GM21723 (cell line): ENCODE results near the gene TEKTIP1.
"Not testable (repeated sequence)": the region's sequence is repeated elsewhere in the genome, so short reads cannot be mapped to it uniquely, and the experiment has no call there.

Experiments
- ATAC-seq: cut with Tn5 transposase; IDR thresholded peaks from one replicate; pipeline ENCODE4 v1.9.1; 2021; ENCODE audit warnings: mild to moderate bottlenecking, moderate library complexity; ENCODE audit not compliant: unreplicated experiment

Gene TEKTIP1

DNA sequence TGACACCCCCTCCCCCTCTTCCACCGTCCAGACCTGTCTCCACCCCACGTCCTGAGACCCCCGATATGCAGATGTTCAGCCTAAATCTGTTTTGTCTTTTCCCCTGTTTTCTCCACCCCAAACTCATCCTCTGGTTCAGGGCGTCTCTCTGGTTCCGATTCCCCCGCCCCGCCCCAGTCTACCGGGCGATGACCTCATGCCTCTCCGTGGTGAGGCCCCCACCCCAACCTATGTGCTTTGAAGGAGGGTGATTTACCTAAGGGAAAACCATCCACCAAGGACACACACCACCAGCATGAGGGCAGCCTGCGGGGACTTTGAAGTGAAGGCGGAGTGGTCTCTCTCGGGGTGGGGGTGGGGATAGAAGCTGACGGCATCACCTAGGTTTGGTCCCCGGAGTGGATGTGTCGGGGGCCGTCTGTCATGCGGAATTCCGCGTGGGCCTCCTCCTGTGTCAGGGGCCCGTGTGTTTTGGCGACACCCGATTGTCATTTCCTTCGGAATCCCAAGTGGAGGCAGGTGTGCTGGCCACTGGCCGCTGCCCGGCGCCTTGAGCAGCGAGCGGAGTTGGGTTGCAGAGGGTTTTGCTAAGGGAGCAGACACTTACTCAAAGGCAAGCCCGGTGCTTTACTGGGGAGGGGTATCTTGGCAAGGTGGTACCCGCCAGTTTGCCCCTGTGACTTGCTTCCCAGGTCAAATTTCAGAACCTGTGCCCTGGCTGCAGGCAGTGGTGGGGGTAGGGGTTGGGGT is 31.4 kb upstream of the TEKTIP1 start:
- no peak for ATAC-seq

DNA sequence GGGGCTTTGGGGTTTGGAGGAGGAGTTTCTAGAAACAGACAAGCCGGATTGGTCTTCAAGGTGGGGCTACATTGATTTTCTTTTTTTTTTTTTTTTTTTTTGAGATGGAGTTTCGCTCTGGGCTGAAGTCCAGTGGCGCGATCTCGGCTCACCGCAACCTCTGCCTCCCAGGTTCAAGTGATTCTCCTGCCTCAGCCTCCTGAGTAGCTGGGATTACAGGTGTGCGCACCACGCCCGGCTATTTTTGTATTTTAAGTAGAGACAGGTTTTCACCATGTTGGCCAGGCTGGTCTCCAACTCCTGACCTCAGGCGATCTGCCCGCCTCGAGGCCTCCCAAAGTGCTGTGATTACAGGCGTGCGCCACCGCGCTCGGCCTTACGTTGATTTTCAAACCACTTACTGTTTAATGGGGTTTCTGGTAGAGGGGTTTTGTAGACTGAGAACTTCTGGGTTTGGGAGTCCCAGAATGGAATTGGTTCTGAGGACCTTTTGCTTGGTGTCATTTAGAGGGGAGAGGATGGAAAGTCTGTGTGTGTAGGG is 30.8 kb upstream of the TEKTIP1 start:
- ATAC-seq = not testable (repeated sequence)

DNA sequence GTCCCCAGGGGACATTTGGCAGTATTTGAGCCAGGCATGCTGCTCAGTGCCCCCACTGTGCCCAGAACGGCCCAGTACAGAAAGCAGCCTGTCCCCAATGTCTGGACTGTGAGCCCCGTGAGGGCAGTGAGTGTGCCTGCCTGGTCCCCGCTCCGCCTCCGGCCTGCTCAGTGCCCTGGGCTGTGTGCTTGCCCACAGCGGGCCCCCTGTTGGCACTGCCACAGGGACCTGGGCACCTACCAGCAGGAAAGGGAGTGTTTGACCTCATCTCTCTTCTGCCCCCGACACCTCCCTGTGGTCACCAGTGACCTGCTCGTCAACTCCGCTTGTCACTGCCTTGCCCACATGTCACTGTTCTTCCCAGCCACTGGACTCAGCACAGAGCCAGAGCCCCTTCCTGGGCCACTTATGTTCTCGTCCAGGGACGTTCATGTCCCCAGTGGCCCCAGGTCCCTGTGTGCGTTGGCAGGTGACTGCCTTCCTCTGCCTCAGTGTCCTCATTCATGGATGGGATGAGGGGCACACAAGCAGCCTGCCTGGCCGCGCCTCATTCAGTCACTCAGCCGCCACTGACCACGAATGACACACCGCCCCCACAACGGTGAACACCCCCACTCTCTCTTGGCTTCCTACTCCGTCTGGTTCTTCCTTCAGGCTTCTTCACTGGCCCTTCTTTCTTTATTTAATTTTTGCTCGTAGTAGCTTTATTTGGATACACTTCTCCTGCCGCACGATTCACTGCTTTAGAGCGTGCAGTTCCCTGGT is 30.0 kb upstream of the TEKTIP1 start:
- ATAC-seq = no peak

DNA sequence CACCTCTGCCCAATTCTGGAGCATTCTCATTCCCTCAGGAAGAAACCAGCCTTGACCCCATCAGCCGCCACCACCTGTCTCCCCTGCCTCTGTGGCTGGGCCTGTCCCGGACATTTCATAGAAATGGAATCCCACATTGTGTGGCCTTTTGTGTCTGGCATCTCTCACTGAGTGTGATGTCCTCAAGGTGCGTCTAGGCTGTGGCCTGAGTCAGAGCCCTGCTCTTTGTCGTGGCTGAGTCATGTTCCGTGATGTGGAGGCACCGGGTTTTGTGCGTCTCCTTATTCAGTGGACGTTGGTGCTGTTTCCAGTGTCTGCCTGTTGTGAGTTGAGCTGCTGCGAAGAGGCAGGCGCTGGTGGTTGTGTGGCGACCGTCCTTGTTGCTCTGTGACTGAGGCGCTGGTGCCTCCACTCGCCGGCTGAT is 29.4 kb upstream of the TEKTIP1 start:
- no peak for ATAC-seq

DNA sequence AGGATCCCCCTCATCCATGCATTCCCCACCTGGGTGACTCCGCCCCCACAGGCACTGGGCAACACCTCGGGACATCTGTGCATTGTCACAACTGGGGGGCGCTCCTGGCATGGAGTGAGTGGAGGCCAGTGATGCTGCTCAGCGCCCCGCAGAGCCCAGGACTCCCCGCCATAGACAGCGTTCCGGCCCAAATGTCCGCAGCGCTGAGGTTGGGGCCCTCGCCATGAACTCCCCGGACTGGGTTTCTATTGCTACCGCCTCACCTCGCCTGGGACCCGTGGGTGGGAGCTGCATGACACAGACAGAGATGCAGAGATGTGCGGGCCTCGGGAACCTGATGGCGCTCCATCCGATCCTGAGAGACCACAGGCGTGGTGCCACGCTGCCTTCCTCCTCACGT is 28.2 kb upstream of the TEKTIP1 start:
- ATAC-seq = no peak

DNA sequence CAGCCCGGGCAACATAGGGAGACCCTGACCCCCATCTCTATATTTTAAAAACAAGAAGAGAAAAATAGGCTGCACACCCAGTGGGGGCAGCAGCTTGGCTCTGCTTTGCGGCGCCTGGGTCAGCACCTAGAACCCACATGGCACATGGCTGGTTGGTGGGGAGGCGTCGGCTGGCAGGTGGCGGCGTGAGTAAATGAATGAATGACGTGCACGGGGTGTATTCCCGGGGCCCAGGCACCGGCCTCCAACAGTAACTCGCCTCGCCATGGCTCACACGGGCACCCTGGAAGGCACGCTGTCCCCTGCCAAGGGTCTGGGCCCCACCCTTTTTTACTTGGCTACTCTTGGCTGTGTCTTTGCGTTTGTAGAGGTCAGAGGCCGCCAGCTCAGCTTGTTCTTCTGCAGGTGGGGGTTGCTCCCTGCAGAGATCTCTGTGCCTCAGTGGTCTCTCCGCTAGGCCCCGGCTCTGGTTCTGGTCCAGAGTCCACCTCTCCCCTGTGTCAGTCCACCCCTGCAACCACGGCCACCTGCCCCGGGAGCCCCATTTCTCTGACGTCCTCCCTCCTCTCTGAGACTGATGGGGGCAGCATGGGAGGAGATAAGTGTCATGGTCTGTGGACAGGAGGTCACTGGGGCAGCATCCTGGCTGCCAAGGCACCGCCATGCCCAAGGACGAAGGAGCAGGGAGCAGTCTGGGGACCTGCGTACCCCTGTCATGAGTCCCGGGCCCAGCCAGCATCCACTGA is 27.3 kb upstream of the TEKTIP1 start:
- ATAC-seq = no peak

DNA sequence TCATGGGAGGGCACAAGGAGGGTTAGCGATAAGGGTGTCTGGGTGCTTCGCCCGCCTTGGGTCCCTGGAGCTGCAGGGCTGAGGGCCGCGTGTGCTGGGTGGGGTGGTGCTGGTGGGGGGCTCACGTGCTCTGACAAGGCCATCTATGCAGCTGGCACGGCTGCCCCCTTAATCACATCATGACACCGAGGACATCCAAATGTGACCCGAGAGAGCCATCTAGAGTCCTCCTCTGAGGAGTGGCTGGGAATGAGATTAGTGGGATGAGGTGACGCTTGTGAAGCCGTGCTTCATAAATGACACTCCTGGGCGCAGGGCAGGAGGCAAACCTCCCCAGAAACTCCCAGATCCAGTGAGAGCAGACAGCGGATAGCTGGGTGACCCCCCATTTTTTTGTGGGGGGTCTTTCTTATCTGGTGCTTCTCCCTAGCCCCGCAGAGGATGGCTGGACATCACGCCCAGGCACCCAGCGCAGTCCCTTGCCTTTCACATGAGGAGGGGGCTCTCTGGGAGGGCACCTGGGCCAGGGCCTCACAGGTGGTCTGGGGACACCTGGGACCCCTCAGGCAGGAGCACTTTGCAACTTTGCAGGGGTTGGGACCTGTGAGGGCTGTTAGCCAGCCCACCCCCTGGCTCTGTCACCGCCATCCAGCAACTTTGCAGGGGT is 26.3 kb upstream of the TEKTIP1 start:
- no peak for ATAC-seq

DNA sequence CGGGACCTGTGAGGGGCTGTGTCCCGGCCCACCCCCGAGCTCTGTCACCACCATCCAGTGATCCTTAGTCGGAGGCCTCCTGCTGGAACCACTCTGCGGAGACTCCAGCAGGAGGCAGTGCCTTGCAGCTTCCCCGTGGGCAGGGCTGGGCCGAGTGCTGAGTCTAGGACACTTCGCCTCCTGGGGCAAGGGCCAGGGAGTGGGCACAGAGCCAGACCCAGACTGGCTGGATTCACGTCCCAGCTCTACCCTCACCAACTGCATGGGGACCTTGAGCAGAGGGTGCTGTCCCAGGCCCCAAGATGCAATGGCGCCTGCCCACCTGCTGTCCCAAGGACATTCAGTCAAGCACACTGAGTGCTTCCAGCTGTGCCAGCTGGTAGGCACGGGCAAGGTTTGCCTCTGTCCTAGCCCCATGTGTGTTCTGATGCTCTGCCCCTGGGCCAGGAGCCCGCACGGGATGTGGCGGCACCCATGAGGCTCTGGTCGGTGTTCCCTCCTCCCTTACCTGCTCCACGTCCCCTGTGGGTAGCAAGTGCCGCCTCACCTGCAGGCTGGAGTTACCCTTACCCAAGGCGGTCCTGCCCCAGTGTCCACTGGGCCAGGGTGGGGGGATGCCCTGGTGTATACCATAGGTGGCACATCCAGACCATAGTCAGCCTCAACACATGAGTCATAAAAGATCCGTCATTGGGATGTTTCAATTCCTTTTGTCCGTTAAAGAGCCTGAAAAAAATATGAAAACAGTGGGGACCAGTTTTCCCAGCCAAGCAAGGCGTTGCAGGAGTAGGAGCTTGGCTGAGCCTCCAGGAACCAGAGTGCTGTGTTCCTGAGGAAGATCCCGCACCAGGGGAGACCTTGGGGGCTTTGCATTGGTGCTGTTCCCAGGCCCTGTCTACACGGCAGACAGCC is 25.5 kb upstream of the TEKTIP1 start:
- no peak for ATAC-seq

DNA sequence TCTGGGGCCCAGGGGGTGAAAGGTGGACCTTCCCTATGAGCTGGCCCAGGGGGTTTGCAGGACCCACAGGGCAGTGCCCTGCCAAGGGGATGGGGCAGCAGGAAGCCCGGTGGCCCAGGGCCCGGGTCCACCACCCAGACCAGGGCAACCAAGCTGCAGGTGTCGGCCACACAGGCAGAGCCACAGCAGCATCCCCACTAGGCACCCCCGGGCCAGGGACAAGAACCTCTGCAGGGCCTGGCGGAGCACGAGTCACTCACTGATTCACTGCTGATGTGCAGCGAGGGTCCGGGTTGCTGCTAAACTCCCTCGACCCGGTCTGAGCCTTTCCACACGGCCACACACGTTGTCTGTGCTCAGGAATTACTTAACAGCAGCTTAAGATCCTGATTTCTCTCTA is 24.0 kb upstream of the TEKTIP1 start:
- no peak for ATAC-seq

DNA sequence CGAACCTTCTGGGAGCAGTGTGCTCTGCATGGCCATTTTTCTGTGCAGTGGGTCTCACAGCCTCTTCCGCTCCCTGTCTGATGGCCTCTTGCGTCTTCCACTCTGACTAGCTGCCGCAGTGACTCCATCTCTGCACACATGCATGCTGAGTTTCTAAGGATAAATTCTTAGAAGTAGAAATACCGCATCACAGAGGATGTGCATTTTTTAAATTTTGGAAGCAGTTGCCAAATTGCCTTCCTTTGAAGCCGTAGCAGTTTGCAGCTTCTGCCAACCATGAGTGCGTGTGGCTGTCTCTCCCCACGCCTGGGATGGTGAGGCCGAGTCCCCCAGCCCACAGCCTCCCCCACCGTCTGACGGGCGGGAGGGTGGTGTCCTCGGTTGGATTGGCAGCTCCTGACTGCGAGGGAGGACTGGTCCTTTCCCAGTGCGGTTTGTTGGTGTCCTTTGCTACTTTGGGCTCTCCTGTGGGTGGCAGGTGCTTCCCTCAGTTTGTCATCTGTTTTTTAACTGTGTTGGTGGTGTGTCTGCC is 23.0 kb upstream of the TEKTIP1 start:
- no peak for ATAC-seq

DNA sequence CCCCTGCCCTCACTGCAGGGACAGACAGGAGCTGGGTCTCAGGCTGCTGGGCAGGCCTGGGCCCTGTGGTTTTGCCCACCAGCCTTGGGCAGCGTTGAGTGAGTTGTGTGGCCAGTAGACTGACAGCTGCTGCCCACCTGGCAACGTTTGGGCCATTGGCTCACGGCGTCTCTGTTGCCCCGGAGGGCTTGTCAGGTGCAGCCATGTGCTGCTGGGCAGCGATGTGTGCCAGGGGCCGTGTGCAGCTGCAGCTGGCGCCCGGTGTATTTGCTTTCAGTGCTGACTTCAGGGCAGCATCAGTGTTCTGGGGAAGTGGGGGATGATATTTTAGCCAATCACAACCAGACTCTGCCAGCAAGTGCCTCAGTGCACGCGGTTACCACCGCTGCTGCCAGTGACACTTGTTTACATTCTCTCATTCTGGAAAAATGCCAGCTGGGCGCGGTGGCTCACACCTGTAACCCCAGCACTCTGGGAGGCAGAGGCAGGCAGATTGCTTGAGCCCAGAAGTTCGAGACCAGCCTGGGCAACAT is 22.2 kb upstream of the TEKTIP1 start:
- ATAC-seq = no peak

GRCh38 chr19:3517638-3518037 is 21.3 kb upstream of the TEKTIP1 start:
- no peak for ATAC-seq

GRCh38 chr19:3518255-3518654 is 20.7 kb upstream of the TEKTIP1 start:
- no peak for ATAC-seq

DNA sequence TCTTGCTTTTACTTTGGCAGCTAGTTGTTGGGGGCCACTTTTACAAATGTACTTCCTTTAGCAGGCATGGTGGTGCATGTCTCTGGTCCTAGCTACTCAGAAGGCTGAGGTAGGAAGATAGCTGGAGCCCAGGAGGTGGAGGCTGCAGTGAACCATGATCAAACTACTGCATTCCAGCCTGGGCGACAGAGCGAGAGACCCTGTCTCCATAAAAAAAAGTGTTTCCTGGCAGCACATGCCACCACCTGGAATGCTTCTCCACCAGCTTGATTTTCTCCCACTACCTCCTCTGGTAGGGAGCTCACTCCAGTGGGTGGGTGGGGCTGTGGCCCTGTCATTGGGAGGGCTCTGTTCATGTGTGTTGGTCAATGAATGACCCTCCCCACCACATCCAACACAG is 20.3 kb upstream of the TEKTIP1 start:
- no peak for ATAC-seq

GRCh38 chr19:3519126-3519525 is 19.8 kb upstream of the TEKTIP1 start:
- no peak for ATAC-seq

- no peak for ATAC-seq
Measured at GRCh38 chr19:3520166-3521103, 18.5 kb upstream of the TEKTIP1 start.

- no peak for ATAC-seq
Measured at GRCh38 chr19:3521104-3521445, 17.9 kb upstream of the TEKTIP1 start.
